Heart right ventricle (tissue), 16 donors: ENCODE measurements around the gene DOCK4. TPM values are rescaled to one million over a fixed set of nuclear protein-coding genes. Genes with fewer than 3 reads are reported as not detected.

ENCODE experiments used
- ATAC-seq, 8 donors: fragments of 200-7000 bp; cut with Tn5 transposase; one replicate each; pipeline ENCODE4 v1.9.1; 2020; ENCODE audit warnings: mild to moderate bottlenecking in 8 of 8, moderate library complexity in 8 of 8, moderate number of reproducible peaks in 1 of 8
- DNase-seq, 2 donors: peaks; one replicate each; pipeline ENCODE4 v3.0.0-alpha.2; 2020
- H3K27ac ChIP-seq, 10 donors: fragments of 200-600 bp; sonication (generic) in 2 of 10; one replicate each; pipeline versions ENCODE4 v1.5.0 to v1.8.0; 2020 to 2022; ENCODE audit warnings: mild to moderate bottlenecking in 3 of 10
- H3K27me3 ChIP-seq, 7 donors: fragments of 200-600 bp; one replicate each; pipeline ENCODE4 v1.8.0; 2021 to 2022; ENCODE audit warnings: mild to moderate bottlenecking in 2 of 7
- H3K36me3 ChIP-seq, 9 donors: fragments of 200-600 bp; sonication (generic) in 1 of 9; one replicate each; pipeline versions ENCODE4 v1.5.0 to v1.8.0; 2020 to 2022; ENCODE audit warnings: mild to moderate bottlenecking in 2 of 9
- H3K4me1 ChIP-seq, 9 donors: fragments of 200-600 bp; sonication (generic) in 1 of 9; one replicate each; pipeline versions ENCODE4 v1.5.0 to v1.8.0; 2020 to 2022; ENCODE audit warnings: mild to moderate bottlenecking in 4 of 9
- H3K4me3 ChIP-seq, 10 donors: fragments of 200-600 bp; sonication (generic) in 2 of 10; one replicate each; pipeline versions ENCODE4 v1.5.0 to v1.8.0; 2020 to 2022; ENCODE audit warnings: mild to moderate bottlenecking in 7 of 10, moderate library complexity in 2 of 10
- H3K9me3 ChIP-seq, 11 donors: fragments of 200-600 bp in 10 of 11; sonication (generic) in 2 of 11; one replicate each; pipeline versions ENCODE4 v1.5.0 to v1.8.0; 2013 to 2022; ENCODE audit warnings: mild to moderate bottlenecking in 2 of 11, control low read depth in 1 of 11, moderate library complexity in 1 of 11
- WGBS, 2 donors: extraction: QIAGEN DNeasy Blood & Tissue Kit; methylation state at CpG; one replicate each; pipeline ENCODE4 v1.1.7; 2013; ENCODE audit warnings: inconsistent platforms in 1 of 2; 5-methylcytosine and 5-hydroxymethylcytosine counted together
- intact Hi-C, 10 donors: fragments of 100-400 bp; cut with DNase I; formaldehyde crosslinking; loops; one replicate each; pipeline versions ENCODE4 v1.11.1 to v1.14.2; 2022
- polyA plus RNA-seq, 2 donors: library from polyadenylated mRNA; stranded (reverse); fragments of 200-250 nt; gene quantifications; one replicate each; pipeline ENCODE4 v1.2.3, GENCODE V29; 2013
- total RNA-seq, 10 donors: library from RNA; stranded (reverse); fragmentation: NEBNext Ultra II Directional in 3 of 10; extraction: Animal tissue kit (Norgen Biotek cat#: 25700) in 3 of 10; gene quantifications; one replicate each; pipeline versions ENCODE4 v1.2.1 to v1.2.4, GENCODE V29; 2021 to 2023
- TF ChIP-seq, protein P1 (sequence below), 9 donors: fragments of 200-600 bp; sonication (generic) in 2 of 9; IDR thresholded peaks; one replicate each; pipeline versions ENCODE4 v1.5.0 to v1.8.0; 2021 to 2022; ENCODE audit warnings: antibody characterized with exemption in 9 of 9, mild to moderate bottlenecking in 5 of 9, moderate library complexity in 1 of 9
- donor health status: Arrhythmogenic right ventricular cardiomyopathy.
- donor health status: ischemic (EF 13 %, LVEDD 7.1; RV severe dilation, severe dysfunction).
- donor health status: healthy with polysubstance abuse.
- donor health status: DM: no; HTN: yes; CAD: no.
- donor health status: DM: no; HTN: no; CAD: no.
- donor health status: ischemic (EF 25% LVEDD 6.9; RV normal size, moderate dysfunction).
- donor health status: ischemic (EF 25% LVEDD 5.7; RV mildly dilated, moderate dysfunction).
- donor health status: healthy.
- donor health status: DM: yes; HTN: yes; CAD: no.
- donor health status: Ischemic cardiomyopathy.
- donor health status: ischemic (EF 35%, LVEDD 5.7; RV mildly dilated, moderate dysfunction).
- donor health status: nonischemic (EF 11% LVEDD 7.7; RV severe dilation, severe dysfunction).
- donor health status: DM: yes; HTN: yes; CAD: no.
- donor health status: PGD.
- donor health status: ischemic (EF 29% LVEDD 5.4; RV normal size, mild dysfunction).
- donor health status: nonischemic (EF 23%, LVEDD 6.1; RV moderate dilation, normal function).

Gene DOCK4
- total and polyA plus RNA-seq, 12 donors: 2.6 to 26.8 (median 14.7) TPM

DNA sequence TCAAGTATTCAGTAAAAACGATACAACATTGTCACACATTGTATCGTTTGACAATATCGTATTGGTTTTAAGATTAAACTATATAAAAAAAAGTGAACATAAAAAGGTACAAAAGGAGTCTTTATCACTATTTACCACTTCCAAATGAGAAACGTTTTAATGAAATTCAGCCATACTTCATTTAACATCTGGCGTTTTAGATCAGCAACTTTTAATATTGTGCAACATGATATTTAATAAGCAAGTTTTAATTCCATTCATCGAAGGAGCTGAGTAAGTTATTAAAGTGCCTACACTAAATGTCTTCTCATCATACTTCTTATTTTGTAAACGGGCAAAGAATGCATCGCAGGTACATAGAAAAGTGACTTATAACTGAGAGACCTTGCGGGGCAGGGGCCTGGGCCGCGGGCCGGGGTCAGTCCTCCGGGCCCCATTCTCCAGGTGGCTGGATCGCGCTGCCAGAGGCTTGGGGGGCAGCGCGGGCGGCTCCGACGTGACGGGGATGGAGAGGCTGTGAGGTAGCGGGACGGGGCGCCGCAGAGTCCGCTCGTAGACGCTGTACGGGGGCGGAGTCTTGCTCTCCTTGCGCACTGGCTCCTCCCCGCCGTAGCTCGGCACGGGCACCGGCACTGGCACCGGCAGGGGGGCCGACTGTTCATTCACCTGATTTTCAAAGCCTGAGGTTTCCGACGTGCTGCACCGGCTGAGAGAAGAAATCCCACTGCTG lies 478.1 kb downstream of the DOCK4 start:
- TF ChIP-seq, protein P1, sequence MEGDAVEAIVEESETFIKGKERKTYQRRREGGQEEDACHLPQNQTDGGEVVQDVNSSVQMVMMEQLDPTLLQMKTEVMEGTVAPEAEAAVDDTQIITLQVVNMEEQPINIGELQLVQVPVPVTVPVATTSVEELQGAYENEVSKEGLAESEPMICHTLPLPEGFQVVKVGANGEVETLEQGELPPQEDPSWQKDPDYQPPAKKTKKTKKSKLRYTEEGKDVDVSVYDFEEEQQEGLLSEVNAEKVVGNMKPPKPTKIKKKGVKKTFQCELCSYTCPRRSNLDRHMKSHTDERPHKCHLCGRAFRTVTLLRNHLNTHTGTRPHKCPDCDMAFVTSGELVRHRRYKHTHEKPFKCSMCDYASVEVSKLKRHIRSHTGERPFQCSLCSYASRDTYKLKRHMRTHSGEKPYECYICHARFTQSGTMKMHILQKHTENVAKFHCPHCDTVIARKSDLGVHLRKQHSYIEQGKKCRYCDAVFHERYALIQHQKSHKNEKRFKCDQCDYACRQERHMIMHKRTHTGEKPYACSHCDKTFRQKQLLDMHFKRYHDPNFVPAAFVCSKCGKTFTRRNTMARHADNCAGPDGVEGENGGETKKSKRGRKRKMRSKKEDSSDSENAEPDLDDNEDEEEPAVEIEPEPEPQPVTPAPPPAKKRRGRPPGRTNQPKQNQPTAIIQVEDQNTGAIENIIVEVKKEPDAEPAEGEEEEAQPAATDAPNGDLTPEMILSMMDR (IDR thresholded peaks at IDR 0.05): no peak
- no peak overlapping the region for H3K27ac ChIP-seq
- peaks cover 0 to 57% (median 4%) of the 10 kb centered on the region in 9 donors for H3K36me3 ChIP-seq
- H3K9me3 ChIP-seq: no peaks in the 10 kb centered on the region
- intact Hi-C loops: no loop called here
- no peak overlapping the region for H3K4me3 ChIP-seq
- ATAC-seq (peak in 1 of 8 donors; percentile 41), DNase-seq (no peak)
- H3K4me1 ChIP-seq: no peaks in the 10 kb centered on the region
- WGBS, 2 donors: 72 to 83% methylated on average over 41 of the region's 41 CpGs
- no peaks in the 10 kb centered on the region for H3K27me3 ChIP-seq

DNA sequence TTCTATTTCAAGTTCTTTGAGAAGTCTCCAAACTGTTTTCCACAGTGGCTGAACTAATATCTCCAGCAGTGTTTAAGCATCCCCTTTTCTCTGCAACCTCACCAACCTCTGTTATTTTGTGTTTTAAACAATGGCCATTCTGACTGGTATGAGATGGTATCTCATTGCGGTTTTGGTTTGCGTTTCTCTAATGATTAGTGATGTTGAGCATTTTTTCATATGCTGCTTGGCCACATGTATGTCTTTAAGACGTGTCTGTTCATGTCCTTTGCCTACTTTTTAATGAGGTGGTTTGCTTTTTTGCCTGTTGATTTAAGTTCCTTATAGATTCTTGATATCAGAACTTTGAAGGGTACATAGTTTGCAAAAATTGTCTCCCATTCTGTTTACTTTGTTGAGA lies 487.3 kb downstream of the DOCK4 start:
- H3K36me3 ChIP-seq: no peaks in the 10 kb centered on the region
- TF ChIP-seq, protein P1 (IDR thresholded peaks at IDR 0.05): no peak
- peaks cover 0 to 9% (median 0%) of the 10 kb centered on the region in 11 donors for H3K9me3 ChIP-seq
- H3K27ac ChIP-seq: no peak overlapping the region
- ATAC-seq: no peak
- no peak for DNase-seq
- H3K4me1 ChIP-seq: no peaks in the 10 kb centered on the region
- 88 to 93% methylated on average over 3 of the region's 3 CpGs for WGBS, 2 donors
- H3K27me3 ChIP-seq: no peaks in the 10 kb centered on the region
- H3K4me3 ChIP-seq: no peak overlapping the region
- intact Hi-C loops: no loop called here

DNA sequence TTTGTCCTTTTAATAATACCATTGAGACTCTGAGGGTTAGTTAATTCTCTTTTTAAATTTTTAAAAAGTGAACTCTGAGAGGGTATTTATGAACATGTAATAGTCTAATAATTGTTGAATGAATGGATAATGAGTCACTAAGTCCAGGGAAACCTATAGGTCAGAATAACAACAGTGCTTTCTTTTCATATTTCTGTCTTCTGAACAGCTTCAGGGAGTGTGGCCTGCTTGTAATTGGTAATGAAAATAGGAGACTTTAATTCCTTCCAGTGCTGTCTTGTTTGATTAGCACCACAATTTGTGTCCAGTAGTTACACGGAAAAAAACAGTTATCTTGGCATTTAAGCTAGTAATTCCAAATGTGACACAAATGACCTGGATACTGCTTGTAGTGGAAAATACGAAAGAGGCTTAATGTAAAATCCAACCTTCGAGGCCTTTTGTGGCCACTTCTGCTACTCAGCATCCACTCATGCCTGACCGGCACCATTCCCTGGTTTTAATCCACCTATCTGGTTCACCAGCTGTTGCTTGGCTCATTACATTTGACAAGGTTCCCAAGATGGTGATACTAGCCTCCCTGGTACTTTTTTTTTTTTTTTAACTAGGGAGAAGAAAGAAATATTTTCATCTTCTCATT lies 494.7 kb downstream of the DOCK4 start:
- Histone ChIP-seq H3K9me3 (peaks cover 0 to 5% (median 0%) of the 10 kb centered on the region in 11 donors), H3K4me3 (no peak overlapping the region), H3K27me3 (no peaks in the 10 kb centered on the region), H3K4me1 (no peaks in the 10 kb centered on the region), H3K36me3 (no peaks in the 10 kb centered on the region), H3K27ac (no peak overlapping the region)
- WGBS, 2 donors: 80% methylated on average over 4 of the region's 4 CpGs
- DNase-seq: no peak
- intact Hi-C loops: no loop called here
- TF ChIP-seq, protein P1 (IDR thresholded peaks at IDR 0.05): no peak
- no peak for ATAC-seq

DNA sequence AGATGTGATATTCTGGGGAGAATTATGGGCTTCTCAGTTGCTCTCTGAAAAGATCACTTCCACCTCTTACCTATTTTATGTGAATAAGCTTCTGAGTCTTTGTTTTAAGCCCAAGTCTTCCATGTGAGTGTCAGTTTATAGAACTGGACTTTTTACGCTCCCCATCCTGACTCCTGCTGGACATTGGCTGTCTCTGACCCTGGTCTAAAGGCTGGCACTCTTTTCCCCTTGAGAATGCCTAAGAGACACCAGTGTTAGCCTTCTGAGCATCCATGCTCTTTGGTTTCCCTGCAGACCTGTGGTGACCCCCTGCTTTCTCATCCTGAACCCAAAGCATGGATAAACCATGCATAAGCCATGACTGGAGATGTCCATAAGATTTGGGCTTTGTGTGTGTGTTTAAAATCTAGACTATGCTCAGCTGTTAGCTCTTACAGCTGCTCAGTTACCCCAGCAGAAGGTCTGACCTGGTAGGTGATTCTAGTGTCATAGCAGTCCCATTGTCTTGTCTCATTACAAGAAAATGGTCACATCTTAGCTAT lies 495.3 kb downstream of the DOCK4 start:
- Histone ChIP-seq H3K27ac (no peak overlapping the region), H3K4me1 (no peaks in the 10 kb centered on the region), H3K27me3 (no peaks in the 10 kb centered on the region), H3K4me3 (no peak overlapping the region), H3K9me3 (peaks cover 0 to 6% (median 0%) of the 10 kb centered on the region in 11 donors), H3K36me3 (no peaks in the 10 kb centered on the region)
- 90 to 98% methylated on average over 1 of the region's 1 CpG for WGBS, 2 donors
- ATAC-seq (no peak), DNase-seq (no peak)
- TF ChIP-seq, protein P1 (IDR thresholded peaks at IDR 0.05): no peak
- intact Hi-C loops: no loop called here
